GM19035 (cell line): ENCODE data around the gene DYNC2H1.
A peak's percentile ranks its signal among the peaks of the same experiment; 100 is the strongest.

Experiments
- ATAC-seq: cut with Tn5 transposase; IDR thresholded peaks from one replicate; pipeline ENCODE4 v1.9.1; 2021; ENCODE audit not compliant: unreplicated experiment

The DYNC2H1 gene, protein sequence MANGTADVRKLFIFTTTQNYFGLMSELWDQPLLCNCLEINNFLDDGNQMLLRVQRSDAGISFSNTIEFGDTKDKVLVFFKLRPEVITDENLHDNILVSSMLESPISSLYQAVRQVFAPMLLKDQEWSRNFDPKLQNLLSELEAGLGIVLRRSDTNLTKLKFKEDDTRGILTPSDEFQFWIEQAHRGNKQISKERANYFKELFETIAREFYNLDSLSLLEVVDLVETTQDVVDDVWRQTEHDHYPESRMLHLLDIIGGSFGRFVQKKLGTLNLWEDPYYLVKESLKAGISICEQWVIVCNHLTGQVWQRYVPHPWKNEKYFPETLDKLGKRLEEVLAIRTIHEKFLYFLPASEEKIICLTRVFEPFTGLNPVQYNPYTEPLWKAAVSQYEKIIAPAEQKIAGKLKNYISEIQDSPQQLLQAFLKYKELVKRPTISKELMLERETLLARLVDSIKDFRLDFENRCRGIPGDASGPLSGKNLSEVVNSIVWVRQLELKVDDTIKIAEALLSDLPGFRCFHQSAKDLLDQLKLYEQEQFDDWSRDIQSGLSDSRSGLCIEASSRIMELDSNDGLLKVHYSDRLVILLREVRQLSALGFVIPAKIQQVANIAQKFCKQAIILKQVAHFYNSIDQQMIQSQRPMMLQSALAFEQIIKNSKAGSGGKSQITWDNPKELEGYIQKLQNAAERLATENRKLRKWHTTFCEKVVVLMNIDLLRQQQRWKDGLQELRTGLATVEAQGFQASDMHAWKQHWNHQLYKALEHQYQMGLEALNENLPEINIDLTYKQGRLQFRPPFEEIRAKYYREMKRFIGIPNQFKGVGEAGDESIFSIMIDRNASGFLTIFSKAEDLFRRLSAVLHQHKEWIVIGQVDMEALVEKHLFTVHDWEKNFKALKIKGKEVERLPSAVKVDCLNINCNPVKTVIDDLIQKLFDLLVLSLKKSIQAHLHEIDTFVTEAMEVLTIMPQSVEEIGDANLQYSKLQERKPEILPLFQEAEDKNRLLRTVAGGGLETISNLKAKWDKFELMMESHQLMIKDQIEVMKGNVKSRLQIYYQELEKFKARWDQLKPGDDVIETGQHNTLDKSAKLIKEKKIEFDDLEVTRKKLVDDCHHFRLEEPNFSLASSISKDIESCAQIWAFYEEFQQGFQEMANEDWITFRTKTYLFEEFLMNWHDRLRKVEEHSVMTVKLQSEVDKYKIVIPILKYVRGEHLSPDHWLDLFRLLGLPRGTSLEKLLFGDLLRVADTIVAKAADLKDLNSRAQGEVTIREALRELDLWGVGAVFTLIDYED (N-terminal part only)

GRCh38 chr11:103108933-103109817 lies at the start of gene DYNC2H1:
DYNC2H1 (plus strand) TSS chr11:103109426; CDS start chr11:103109575, 149 bp downstream.
- peak; percentile 100 for ATAC-seq

DNA sequence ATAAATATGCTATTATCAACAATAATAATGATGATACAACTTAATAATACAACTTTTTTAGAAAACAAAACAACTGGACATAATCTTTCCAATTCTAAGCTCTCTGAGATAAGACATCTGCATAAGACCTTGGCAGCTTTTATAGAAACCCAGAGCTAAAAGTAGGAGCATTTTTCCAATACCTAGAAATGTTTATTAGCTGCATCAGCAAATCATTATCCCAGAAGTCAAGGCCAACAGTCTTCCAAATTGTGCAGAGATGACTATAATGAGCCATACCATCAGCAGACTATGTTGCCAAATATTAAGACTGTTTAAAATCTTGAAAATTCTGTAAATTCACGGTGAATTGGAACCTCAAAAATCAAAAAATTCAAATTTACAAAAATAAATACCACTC lies 47.6 kb upstream of the DYNC2H1 start:
- no peak for ATAC-seq

DNA sequence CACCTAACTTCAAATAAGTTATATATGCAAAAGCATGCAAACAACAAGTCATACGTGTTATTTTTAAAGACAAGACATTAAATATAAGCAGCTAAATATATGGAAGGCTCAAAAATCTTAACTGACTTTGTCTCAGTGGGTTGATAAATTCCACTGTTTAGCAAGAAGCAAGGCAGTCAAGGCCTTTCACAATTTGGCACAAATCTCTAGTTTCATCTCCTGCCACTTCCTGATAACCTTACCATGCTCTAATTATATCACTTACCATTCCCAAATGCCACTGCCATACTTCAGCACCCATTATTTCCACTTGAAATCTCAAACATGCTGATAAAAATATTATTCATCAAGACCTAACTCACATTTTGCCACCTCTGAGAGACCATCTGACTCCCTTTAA lies 42.1 kb upstream of the DYNC2H1 start:
- no peak for ATAC-seq

- no peak for ATAC-seq
Observed at GRCh38 chr11:103069367-103069766, 39.9 kb upstream of the DYNC2H1 start.

DNA sequence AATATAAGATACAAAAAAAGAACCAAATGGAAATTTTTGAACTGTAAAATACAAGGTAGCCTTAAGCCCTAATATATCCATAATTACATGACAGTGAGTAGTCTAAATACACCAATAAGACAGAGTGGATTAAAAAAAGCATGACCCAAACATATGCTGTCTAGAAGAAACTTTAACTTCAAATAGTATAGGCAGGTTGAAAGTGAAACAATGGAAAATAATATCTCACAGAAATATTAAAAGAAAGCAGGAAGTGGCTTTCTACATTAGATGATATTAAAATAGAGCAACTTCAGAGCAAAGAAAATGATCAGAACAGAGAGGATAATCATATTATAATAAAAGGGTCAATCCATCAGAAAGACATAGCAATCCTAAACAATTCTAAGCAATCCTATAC lies 39.1 kb upstream of the DYNC2H1 start:
- no peak for ATAC-seq

DNA sequence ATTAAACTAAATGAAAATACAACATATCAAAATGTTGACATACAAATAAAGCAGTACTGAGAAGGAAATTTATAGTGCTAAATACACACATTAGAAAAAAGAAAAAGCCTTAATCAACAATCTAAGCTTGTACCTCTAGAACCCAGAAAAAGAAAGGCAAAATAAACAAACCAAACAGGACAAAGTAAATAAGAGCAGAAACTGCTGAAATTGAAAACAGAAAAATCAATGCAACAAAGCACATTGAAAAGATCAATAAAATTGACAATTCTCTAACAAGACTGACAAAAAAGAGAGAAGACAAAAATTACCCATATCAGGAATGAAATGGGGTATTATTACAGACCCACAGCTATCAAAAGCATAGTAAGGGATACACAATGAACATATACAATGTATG lies 38.2 kb upstream of the DYNC2H1 start:
- ATAC-seq: no peak

GRCh38 chr11:103076361-103076760 lies 32.9 kb upstream of the DYNC2H1 start:
- ATAC-seq: no peak

DNA sequence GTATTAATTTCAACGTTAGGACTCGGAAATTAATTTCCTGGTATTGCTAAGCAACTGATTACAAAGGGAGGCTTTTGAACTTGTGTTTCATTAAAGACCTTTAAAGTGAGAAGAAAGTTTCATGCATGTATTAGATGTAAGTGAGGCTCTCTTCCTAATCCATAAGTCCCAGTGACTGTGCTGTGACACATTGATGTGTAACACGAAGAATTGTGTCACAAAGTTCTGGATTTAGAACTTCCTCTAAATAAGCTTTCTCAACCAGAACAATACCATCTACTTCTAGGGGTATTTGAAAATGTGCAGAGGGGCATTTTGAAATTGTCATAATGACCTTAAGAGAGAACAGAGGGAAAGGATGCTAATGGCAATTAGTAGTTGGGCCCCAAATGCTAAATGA lies 31.7 kb upstream of the DYNC2H1 start:
- ATAC-seq: no peak

DNA sequence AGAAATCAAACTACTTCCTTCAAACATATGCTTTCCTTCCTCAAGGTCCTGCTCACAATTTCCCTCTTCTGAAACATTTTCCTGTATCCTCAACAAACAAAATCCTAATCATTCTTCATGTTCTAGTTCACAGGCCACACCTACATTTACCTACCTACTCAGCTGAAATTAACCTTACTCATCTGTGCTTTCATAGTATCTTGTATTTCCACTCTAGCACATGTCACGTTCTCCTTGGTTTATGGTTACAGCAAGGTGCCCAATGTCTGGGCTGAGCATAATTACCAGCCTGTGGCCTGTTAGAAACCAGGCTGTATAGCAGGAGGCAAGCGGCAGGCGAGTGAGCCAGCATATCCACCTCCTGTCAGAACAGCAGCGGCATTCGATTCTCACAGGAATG lies 30.5 kb upstream of the DYNC2H1 start:
- no peak for ATAC-seq

DNA sequence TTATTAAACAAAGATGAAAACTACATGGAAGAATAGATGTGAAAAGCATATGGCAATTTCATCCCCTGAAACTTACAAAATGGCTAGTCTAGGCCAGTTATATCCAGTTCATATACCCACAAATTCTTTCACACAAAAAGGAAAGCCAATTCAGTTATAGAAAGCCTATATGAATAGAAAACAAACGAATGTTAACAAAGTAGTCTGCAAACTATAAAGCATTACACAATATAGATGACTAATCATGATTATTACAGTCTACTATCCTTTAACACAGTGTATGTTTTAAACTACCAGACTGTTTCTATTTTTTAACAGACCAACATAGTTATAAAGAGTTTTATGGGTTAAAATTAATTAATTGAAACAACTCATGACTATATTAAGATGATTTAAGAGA lies 29.4 kb upstream of the DYNC2H1 start:
- ATAC-seq: no peak

DNA sequence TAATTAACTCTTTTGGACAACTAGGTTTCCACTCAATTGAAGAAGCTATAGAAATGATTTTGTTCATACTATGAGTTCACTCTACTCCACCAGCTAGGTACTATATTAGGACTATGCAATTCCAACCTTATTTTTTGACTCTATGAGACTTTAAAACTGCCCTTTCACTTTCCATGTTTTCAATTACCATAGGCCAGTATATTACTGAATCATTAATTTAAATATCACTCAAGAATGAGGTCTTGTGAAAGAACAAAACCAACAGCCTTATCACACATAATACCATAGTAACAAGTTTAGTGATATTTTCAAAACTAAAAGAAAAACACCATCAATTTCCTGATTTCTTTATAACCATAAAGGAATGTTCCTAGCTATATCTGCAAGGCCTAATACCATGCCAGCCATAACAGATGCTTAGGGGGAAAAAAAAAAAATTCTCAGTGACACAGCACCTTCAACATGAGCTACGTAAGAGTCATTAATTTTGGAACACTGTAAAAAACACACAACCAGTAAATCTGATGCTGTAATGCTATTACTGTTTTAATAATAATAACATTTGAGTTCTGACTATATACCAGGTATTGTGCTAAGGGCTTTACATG lies 23.4 kb upstream of the DYNC2H1 start:
- no peak for ATAC-seq

DNA sequence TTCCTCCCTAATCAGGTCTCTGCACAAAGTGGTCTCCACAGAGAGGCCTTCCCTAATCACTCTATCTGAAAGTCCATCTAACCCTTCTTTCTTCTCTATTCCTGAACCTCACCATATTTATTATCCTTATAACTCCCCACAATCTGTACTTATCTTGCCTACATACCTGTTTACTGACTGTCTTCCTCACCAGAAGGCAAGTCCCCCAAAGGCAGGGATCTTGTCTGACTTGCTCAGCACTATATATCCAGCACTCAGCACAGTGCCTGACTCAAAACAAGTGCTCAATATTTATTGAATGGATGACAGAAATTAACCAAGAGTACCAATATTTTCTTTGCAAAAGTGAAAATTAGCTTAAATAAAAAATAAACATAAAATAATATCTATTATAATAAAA lies 22.8 kb upstream of the DYNC2H1 start:
- ATAC-seq: no peak

DNA sequence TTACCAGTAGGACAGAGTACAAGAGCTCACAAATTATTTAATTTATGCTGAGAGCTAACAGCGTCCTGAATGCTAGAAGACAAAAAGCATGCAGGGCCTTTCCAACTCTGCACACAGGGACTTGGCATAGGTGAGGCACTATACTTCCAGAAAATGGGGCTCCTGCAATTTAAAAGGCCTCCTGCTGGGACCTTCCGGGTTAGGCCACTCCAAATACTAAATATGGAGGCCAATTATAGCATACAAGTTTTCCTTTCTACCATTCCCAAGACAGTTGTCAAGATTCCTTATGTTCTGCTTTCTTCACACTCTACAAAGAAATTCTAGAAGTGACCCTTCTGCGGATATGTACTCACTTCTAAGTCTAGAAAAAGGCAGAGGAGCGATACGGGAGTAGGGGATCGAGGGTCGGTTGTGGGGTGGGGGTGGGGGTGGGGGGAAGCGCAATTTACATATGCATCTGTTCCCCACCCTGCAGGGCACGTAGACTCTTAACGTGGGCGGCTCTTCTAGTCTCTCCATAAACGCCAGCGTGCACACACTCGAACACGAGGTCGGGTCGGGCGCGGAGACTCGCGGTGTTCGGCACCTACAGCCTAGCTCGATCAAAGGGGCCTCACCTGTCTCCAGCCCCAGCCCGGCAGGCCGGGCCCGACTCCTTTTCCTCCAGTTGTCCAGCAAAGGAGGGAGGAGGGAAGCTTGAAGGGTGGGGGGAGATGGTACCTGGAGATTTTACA lies 18.0 kb upstream of the DYNC2H1 start:
- peak; percentile 44 for ATAC-seq

GRCh38 chr11:103091801-103092524 lies 17.3 kb upstream of the DYNC2H1 start, which contains the start of gene DCUN1D5:
DCUN1D5 (minus strand) TSS chr11:103092160; CDS start chr11:103091872, 288 bp downstream.
- peak; percentile 100 for ATAC-seq

- ATAC-seq: no peak
Observed at GRCh38 chr11:103097279-103097678, 11.9 kb upstream of the DYNC2H1 start.

DNA sequence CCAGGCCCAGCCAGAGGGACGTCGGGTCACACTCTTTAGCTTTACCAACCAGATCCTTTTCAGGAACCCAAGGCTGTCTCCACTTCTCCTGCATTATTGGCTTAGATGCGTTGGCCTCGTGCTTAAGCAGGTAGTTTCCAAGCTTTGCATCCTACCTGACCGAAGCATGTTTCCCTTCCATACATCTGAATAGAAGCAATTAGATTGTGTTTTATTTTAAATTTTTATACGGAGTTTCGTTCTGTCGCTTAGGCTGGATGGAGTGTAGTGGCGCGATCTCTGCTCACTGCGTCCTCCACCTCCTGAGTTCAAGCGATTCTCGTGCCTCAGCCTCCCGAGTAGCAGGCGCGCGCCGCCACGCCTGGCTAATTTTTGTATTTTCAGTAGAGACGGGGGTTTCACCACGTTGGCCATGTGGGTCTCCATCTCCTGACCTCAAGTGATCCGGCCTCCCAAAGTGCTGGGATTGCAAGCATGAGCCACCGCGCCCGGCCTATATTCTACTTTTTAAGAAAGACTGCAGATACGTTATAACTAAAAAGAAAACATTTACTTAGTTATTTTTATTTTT lies 677 bp downstream of the DYNC2H1 start:
- ATAC-seq: no peak

DNA sequence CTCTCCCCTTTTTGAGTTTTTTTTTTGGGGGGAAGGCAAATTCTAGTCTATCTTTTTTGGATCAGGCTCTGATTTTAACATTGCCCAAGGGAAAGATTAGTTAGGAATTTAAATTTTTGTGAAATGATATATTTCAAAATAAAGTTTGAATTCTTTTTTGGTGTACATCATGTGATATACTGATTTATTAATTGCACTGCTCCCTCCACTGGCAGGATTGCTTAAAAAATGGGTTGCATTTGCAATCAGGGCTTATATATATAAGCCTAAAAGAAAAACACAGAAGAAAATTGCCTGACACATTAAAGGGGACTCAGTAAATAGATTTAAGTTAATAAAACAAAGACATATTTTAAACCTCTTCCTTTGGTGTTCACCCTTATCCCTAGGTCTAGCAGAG lies 1.2 kb downstream of the DYNC2H1 start:
- no peak for ATAC-seq

DNA sequence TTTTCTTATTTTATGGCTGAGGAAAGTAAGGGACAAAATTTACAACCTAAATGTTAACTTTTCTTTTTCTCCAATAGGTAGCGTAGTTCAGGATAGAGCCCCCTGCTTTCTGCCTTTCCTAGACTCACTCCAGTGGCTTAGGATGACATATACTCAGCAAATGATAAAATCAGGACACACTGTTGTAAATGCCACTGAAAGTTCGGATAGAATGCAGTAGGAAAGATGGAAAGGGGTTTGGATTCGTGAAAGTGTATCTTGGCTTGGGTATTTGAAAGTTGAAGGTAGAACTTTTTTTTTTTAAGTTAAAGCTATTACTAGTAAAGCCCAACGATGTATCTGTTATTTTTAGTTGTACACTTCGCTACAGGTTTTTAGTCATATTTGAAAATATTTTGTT lies 2.2 kb downstream of the DYNC2H1 start:
- no peak for ATAC-seq
